H1 (cell line): ENCODE measurements around the gene SLC7A6OS. TPM values are rescaled to one million over a fixed set of nuclear protein-coding genes. Genes with fewer than 3 reads are reported as not detected.

Source experiments
- CTCF ChIA-PET: fragments of 300-600 bp; sonication (Branson Sonifier 250); formaldehyde crosslinking; loops from one replicate; lab custom pipeline; 2021; ENCODE audit not compliant: partially characterized antibody; lab: Charles Lee
- POLR2A ChIA-PET: fragments of 300-600 bp; sonication (Branson Sonifier 250); formaldehyde crosslinking; loops from one replicate; lab custom pipeline; 2021; ENCODE audit warnings: inconsistent platforms; ENCODE audit not compliant: partially characterized antibody; lab: Charles Lee
- DNase-seq, 2 experiments: peaks; one replicate each; pipeline versions ENCODE4 v3.0.0 to v3.0.0-alpha.2; 2010 to 2022; ENCODE audit warnings: low spot score in 2 of 2, low read depth in 1 of 2, mixed read lengths in 1 of 2
- FAIRE-seq: peaks from 2 replicates; lab custom pipeline; 2011; peaks lifted over from hg19 to GRCh38; lab: Jason Lieb, UNC
- H2AFZ ChIP-seq: 2 replicates; pipeline ENCODE4 v1.8.1; 2012; ENCODE audit warnings: low read length, inconsistent platforms
- H2AK5ac ChIP-seq: 2 replicates; pipeline ENCODE4 v1.6.1; 2013; ENCODE audit warnings: low read depth, low read length
- H2BK120ac ChIP-seq: replicated peaks from 2 replicates; pipeline ENCODE3; 2013; ENCODE audit warnings: low read depth, low read length, inconsistent platforms
- H2BK12ac ChIP-seq: 2 replicates; pipeline ENCODE4 v1.6.1; 2013; ENCODE audit warnings: low read depth, low read length
- H2BK15ac ChIP-seq: 2 replicates; pipeline ENCODE4 v1.6.1; 2013; ENCODE audit warnings: low read length
- H2BK20ac ChIP-seq: 2 replicates; pipeline ENCODE4 v1.6.1; 2013; ENCODE audit warnings: low read length
- H2BK5ac ChIP-seq: 2 replicates; pipeline ENCODE4 v1.6.1; 2013; ENCODE audit warnings: low read depth, low read length
- H3K14ac ChIP-seq: 2 replicates; pipeline ENCODE4 v1.6.1; 2013; ENCODE audit warnings: inconsistent platforms; ENCODE audit not compliant: insufficient read length
- H3K18ac ChIP-seq: 2 replicates; pipeline ENCODE4 v1.6.1; 2013; ENCODE audit warnings: low read length; ENCODE audit errors: extremely low read depth
- H3K23ac ChIP-seq: 2 replicates; pipeline ENCODE4 v1.6.1; 2013; ENCODE audit warnings: inconsistent platforms; ENCODE audit not compliant: insufficient read length
- H3K23me2 ChIP-seq: 2 replicates; pipeline ENCODE4 v1.6.1; 2013; ENCODE audit warnings: low read depth, low read length
- H3K27ac ChIP-seq: 2 replicates; pipeline ENCODE4 v1.6.1; 2011; ENCODE audit warnings: low read depth, low read length, inconsistent platforms
- H3K27me3 ChIP-seq, 4 experiments: replicated peaks in 1 of 4; 1 replicate in 1 of 4; 2 replicates in 3 of 4; pipeline versions ENCODE4 v1.6.1 to v1.8.1; 2011 to 2013; ENCODE audit warnings: low read length in 3 of 4, mild to moderate bottlenecking in 3 of 4, inconsistent platforms in 2 of 4, mixed read lengths in 2 of 4, moderate library complexity in 1 of 4; ENCODE audit not compliant: control insufficient read depth in 3 of 4, insufficient read depth in 3 of 4; ENCODE audit errors: extremely low read depth in 1 of 4
- H3K36me3 ChIP-seq, 4 experiments: 2 replicates each; pipeline versions ENCODE4 v1.6.1 to v1.8.1; 2011 to 2013; ENCODE audit warnings: mild to moderate bottlenecking in 4 of 4, low read length in 3 of 4, moderate library complexity in 2 of 4, control low read depth in 1 of 4, inconsistent platforms in 1 of 4; ENCODE audit not compliant: insufficient read depth in 4 of 4, control insufficient read depth in 2 of 4
- H3K4ac ChIP-seq: replicated peaks from 2 replicates; pipeline ENCODE3; 2013; ENCODE audit warnings: low read length, low read depth, mixed read lengths, inconsistent platforms; ENCODE audit not compliant: insufficient read length
- H3K4me1 ChIP-seq, 4 experiments: replicated peaks in 1 of 4; 1 replicate in 1 of 4; 2 replicates in 3 of 4; pipeline versions ENCODE4 v1.6.1 to v1.8.1; 2011 to 2013; ENCODE audit warnings: low read length in 3 of 4, inconsistent platforms in 2 of 4, mixed read lengths in 1 of 4; ENCODE audit not compliant: insufficient read depth in 4 of 4, control insufficient read depth in 3 of 4
- H3K4me2 ChIP-seq, 2 experiments: 2 replicates each; pipeline versions ENCODE4 v1.6.1 to v1.8.1; 2011 to 2013; ENCODE audit warnings: low read depth in 2 of 2, low read length in 2 of 2, control low read depth in 1 of 2, inconsistent platforms in 1 of 2, mild to moderate bottlenecking in 1 of 2; ENCODE audit not compliant: insufficient read depth in 1 of 2
- H3K4me3 ChIP-seq, 4 experiments: fragments of 200-600, 300-600 bp in 1 of 4; sonication (generic), shearing (Covaris generic), sonication (Bioruptor Twin) in 1 of 4; 2 replicates each; pipeline versions ENCODE4 v1.5.1 to v1.8.1; 2011 to 2016; ENCODE audit warnings: low read length in 4 of 4, low read depth in 3 of 4, control low read depth in 2 of 4, inconsistent platforms in 2 of 4, mild to moderate bottlenecking in 2 of 4, mixed read lengths in 1 of 4, moderate library complexity in 1 of 4; ENCODE audit not compliant: insufficient read depth in 2 of 4; ENCODE audit errors: extremely low read depth in 1 of 4
- H3K56ac ChIP-seq: replicated peaks from 2 replicates; pipeline ENCODE3; 2013; ENCODE audit warnings: low read depth, mild to moderate bottlenecking, mixed read lengths, low read length, inconsistent platforms; ENCODE audit not compliant: insufficient read length
- H3K79me1 ChIP-seq: 2 replicates; pipeline ENCODE4 v1.6.1; 2013; ENCODE audit warnings: low read depth, low read length, control low read depth
- H3K79me2 ChIP-seq, 2 experiments: 2 replicates each; pipeline versions ENCODE4 v1.6.1 to v1.8.1; 2012 to 2013; ENCODE audit warnings: low read length in 2 of 2, mild to moderate bottlenecking in 2 of 2, inconsistent platforms in 1 of 2; ENCODE audit not compliant: insufficient read depth in 2 of 2, control insufficient read depth in 1 of 2
- H3K9ac ChIP-seq, 4 experiments: replicated peaks in 1 of 4; 1 replicate in 1 of 4; 2 replicates in 3 of 4; pipeline versions ENCODE4 v1.6.1 to v1.8.1; 2011 to 2013; ENCODE audit warnings: low read depth in 3 of 4, low read length in 3 of 4, control low read depth in 2 of 4, mild to moderate bottlenecking in 2 of 4, moderate library complexity in 2 of 4, inconsistent platforms in 1 of 4; ENCODE audit errors: extremely low read depth in 1 of 4
- H3K9me3 ChIP-seq, 2 experiments: 2 replicates each; pipeline versions ENCODE4 v1.6.1 to v1.8.1; 2012 to 2013; ENCODE audit warnings: mild to moderate bottlenecking in 2 of 2, moderate library complexity in 2 of 2, control low read depth in 1 of 2, inconsistent platforms in 1 of 2, low read depth in 1 of 2, low read length in 1 of 2, mixed read lengths in 1 of 2; ENCODE audit not compliant: insufficient read depth in 2 of 2
- H4K20me1 ChIP-seq, 2 experiments: replicated peaks in 1 of 2; 2 replicates each; pipeline versions ENCODE3 to v1.8.1; 2011 to 2013; ENCODE audit warnings: inconsistent platforms in 2 of 2, low read length in 2 of 2, mild to moderate bottlenecking in 1 of 2; ENCODE audit not compliant: insufficient read depth in 2 of 2, control insufficient read depth in 1 of 2
- H4K5ac ChIP-seq: 2 replicates; pipeline ENCODE4 v1.6.1; 2013; ENCODE audit warnings: low read length, low read depth, mixed read lengths, inconsistent platforms; ENCODE audit not compliant: insufficient read length
- H4K8ac ChIP-seq: 2 replicates; pipeline ENCODE4 v1.8.0; 2013; ENCODE audit warnings: mild to moderate bottlenecking, moderate library complexity, low read length, inconsistent platforms; ENCODE audit not compliant: insufficient read depth; ENCODE audit errors: extremely low read depth
- H4K91ac ChIP-seq: replicated peaks from 2 replicates; pipeline ENCODE3; 2013; ENCODE audit warnings: low read length, mixed read lengths, inconsistent platforms; ENCODE audit not compliant: insufficient read length
- BCL11A ChIP-seq, 2 experiments: IDR thresholded peaks; one replicate each; pipeline ENCODE4 v1.6.1; 2011; ENCODE audit warnings: low read depth in 2 of 2, low read length in 2 of 2, mild to moderate bottlenecking in 2 of 2
- CBX5 ChIP-seq: fragments of 300-800, 300-1000 bp; sonication (generic); IDR thresholded peaks from 2 replicates; pipeline ENCODE4 v1.7.1; 2016; ENCODE audit warnings: antibody characterized with exemption, low read length, low read depth
- CTBP2 ChIP-seq: IDR thresholded peaks from 2 replicates; pipeline ENCODE4 v1.7.0; 2011; ENCODE audit warnings: borderline replicate concordance, mild to moderate bottlenecking, moderate library complexity, mixed read lengths, low read length; ENCODE audit not compliant: insufficient read depth, insufficient read length
- RFX5 ChIP-seq: IDR thresholded peaks from 2 replicates; pipeline ENCODE4 v1.6.1; 2011; ENCODE audit warnings: low read depth, low read length, improper control_type of control experiment, borderline replicate concordance
- SP1 ChIP-seq: IDR thresholded peaks from 2 replicates; pipeline ENCODE4 v1.6.1; 2011; ENCODE audit warnings: low read depth, low read length
- TAF1 ChIP-seq: IDR thresholded peaks from 2 replicates; pipeline ENCODE4 v1.6.1; 2011; ENCODE audit warnings: mild to moderate bottlenecking, low read depth, low read length
- ZNF274 ChIP-seq: IDR thresholded peaks from 2 replicates; pipeline ENCODE4 v1.7.0; 2012; ENCODE audit warnings: low read length, borderline replicate concordance; ENCODE audit errors: extremely low read depth
- WGBS, 2 experiments: shearing (Covaris generic) in 1 of 2; methylation state at CpG; one replicate each; pipeline versions ENCODE4 v1.1.6 to v1.1.7; 2013 to 2015; ENCODE audit warnings: low lambda C conversion rate in 2 of 2, mixed read lengths in 2 of 2, inconsistent platforms in 1 of 2, low coverage in 1 of 2, missing lambda C conversion rate in 1 of 2; ENCODE audit not compliant: insufficient replicate concordance in 2 of 2, insufficient coverage in 1 of 2, insufficient read length in 1 of 2; ENCODE audit errors: extremely low coverage in 1 of 2, missing lambda C conversion rate in 1 of 2; 5-methylcytosine and 5-hydroxymethylcytosine counted together
- polyA plus RNA-seq, 7 experiments: library from polyadenylated mRNA; depleted of rRNA in 3 of 7; stranded (reverse) in 5 of 7; unstranded in 2 of 7; fragments of >200 nt in 5 of 7; fragments of 200-250 nt in 2 of 7; gene quantifications; 1 replicate in 5 of 7; 2 replicates in 1 of 7; 4 replicates in 1 of 7; pipeline versions ENCODE4 v1.2.1 to v1.2.3, GENCODE V29; 2011 to 2013; ENCODE audit warnings: missing spikeins in 2 of 7, mixed read lengths in 2 of 7
- total RNA-seq: library from RNA; stranded (reverse); fragmentation: NEBNext Ultra II Directional; extraction: Animal tissue kit (Norgen Biotek cat#: 25700); gene quantifications from 2 replicates; pipeline ENCODE4 v1.2.1, GENCODE V29; 2021

The SLC7A6OS gene
- total and polyA plus RNA-seq, 2 of the 8 experiments (the other 6 are each of a cell fraction or from before 2014, with no cell fraction given) = 7.3 to 21.3 TPM

DNA sequence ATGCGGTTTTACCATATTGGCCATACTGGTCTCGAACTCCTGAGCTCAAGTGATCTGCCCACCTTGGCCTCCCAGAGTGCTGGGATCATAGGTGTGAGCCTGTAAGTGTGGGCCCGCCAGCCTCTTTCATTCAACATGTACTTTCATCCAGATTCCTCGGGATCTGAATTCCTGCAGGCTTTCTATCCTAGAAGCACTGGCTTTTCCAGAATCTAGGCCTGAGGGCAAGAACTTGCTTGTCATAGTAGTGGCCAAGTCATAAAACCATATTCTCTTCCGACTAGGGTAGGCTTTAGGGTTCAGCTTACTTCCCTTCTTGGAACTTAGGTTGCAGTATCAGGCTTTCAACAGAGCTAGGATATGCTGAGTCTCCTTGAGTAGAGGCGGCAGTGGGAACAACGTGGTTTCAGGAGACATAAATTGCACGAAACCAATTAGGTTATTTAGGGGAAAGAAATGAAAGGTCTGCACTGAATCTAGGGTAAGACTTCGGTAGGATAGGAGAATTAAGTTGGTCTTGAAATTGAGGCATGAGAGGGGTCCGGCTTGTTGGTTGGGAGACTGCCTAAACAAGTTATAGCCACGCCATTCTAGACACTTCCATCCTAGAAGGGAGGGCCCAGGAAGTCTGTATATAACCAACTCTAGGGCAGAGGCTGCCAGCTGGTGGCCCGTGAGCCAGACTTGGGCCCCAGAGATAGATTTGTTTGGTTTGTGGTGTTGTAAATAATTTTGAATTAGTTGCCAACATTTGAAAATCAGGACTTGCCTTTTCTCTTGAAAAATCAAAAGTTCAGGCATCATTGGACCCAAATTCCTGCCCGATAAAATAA lies 30.8 kb downstream of the SLC7A6OS start:
- no peak overlapping the region for H3K14ac ChIP-seq
- H2AFZ ChIP-seq = no peak overlapping the region
- H3K56ac ChIP-seq = no peak overlapping the region
- H4K5ac ChIP-seq = no peak overlapping the region
- H3K27ac ChIP-seq = no peak overlapping the region
- no peak overlapping the region for H2BK12ac ChIP-seq
- 86% methylated on average over 13 of the region's 13 CpGs; no CpG with 5 or more reads in 1 of the 2 experiments for WGBS, 2 experiments
- H3K9me3 ChIP-seq = no peaks in the 10 kb centered on the region
- POLR2A ChIA-PET = interaction anchor here (0.8 to 2.0 kb wide), 6 partner anchors 11 to 31 kb away, joined by 3 to 9 read pairs (median 4); partner anchors contain the start of genes PRMT7, SLC7A6 and SLC7A6OS
- no peaks in the 10 kb centered on the region for H3K4me1 ChIP-seq
- H2BK120ac ChIP-seq = no peak overlapping the region
- H4K20me1 ChIP-seq = peaks cover 2 to 8% of the 10 kb centered on the region in 2 experiments
- no peak overlapping the region for H2BK5ac ChIP-seq
- H3K4me2 ChIP-seq = no peak overlapping the region
- H2AK5ac ChIP-seq = no peak overlapping the region
- H3K27me3 ChIP-seq = no peaks in the 10 kb centered on the region
- no peak overlapping the region for H4K8ac ChIP-seq
- H3K9ac ChIP-seq = no peak overlapping the region
- DNase-seq (no peak), FAIRE-seq (no peak)
- H3K23me2 ChIP-seq = no peaks in the 10 kb centered on the region
- H2BK20ac ChIP-seq = no peak overlapping the region
- H3K36me3 ChIP-seq = no peaks in the 10 kb centered on the region; a peak in 1 of 8 replicates
- H3K4ac ChIP-seq = no peak overlapping the region
- H3K18ac ChIP-seq = no peak overlapping the region
- no peak overlapping the region for H4K91ac ChIP-seq
- no peaks in the 10 kb centered on the region for H3K79me2 ChIP-seq
- no peak overlapping the region for H3K4me3 ChIP-seq
- H2BK15ac ChIP-seq = no peak overlapping the region
- H3K79me1 ChIP-seq = no peaks in the 10 kb centered on the region; the same call in 1 of the 2 replicates
- no peak overlapping the region for H3K23ac ChIP-seq
- CTCF ChIA-PET = interaction anchor here (1.1 to 20.4 kb wide), 3 partner anchors 19 to 85 kb away, joined by 3 to 233 read pairs (median 3); partner anchors contain the start of gene SLC7A6
- TF ChIP-seq BCL11A (IDR thresholded peaks at IDR 0.05; ENCODE audit: low read depth in 2 of 2, low read length in 2 of 2) = no peak
- no peak for TF ChIP-seq ZNF274
- no peak for TF ChIP-seq RFX5
- TF ChIP-seq TAF1 = no peak
- no peak for TF ChIP-seq CBX5
- TF ChIP-seq SP1 = no peak
- no peak for TF ChIP-seq CTBP2
